GM19023 (cell line): ENCODE results near the gene ZCCHC8.
"Not testable (repeated sequence)": the region's sequence is repeated elsewhere in the genome, so short reads cannot be mapped to it uniquely, and the experiment has no call there.

Experiments used
- ATAC-seq: cut with Tn5 transposase; IDR thresholded peaks from one replicate; pipeline ENCODE4 v1.9.1; 2021; ENCODE audit warnings: mild to moderate bottlenecking, moderate library complexity; ENCODE audit not compliant: unreplicated experiment

Gene ZCCHC8

DNA sequence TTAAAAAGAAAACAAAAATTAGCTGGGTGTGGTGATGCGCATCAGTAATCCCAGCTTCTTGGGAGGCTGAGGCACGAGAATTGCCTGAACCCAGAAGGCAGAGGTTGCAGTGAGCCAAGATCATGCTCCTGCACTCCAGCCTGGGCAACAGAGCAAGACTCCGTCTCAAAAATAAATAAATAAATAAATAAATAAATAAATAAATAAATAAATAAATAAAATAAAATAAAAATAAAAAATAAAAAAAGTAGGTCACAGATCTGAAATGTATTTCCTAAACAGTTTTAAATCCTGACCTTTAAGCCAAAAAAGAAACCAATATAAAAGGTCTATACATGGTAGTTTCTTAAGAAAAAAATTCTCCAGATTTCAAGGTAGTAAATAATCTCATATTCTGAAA lies 12.3 kb upstream of the ZCCHC8 start:
- not testable (repeated sequence) for ATAC-seq

DNA sequence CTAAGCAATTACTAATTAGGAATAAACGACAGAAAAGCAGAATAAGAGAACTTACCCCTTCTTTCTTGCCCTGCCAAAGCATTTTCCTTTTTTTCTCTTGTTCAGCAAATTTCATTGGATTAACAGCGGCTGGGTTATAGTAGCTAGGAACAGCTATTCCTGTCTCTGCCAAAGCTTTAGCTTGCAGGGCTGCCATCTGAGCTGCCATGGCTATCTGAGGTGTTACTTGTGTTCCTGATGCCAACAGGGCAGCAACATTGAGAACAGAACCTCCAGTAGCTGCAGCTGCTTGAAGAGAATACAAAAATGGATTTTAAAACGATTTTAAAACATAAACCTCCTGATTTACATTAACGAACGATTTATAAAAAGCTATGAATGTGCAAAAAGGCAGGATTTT lies 7.4 kb upstream of the ZCCHC8 start:
- ATAC-seq: no peak

DNA sequence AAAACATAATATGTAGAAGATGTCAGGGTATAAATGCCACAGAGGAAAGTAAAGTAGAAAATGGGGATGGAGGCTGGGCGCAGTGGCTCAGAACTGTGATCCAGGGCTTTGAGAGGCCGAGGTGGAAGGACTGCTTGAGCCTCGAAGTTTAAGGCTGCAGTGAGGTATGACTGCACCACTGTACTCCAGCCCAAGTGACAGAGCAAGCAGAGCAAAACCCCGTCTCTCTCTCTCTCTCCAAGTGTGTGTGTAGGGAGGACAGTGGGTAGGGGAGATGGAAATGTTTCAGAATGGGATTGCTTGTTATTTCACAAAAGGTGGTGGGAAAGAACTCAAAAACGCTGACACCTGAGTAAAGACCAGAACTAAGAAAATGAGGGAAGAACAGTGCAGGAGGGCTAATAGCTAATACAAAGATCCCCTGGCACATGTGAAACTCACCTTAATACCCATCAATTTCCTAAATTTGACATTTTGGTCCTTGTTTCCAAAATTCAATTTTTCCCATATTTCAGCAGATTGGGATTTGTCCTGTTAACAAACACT lies 5.7 kb upstream of the ZCCHC8 start:
- ATAC-seq: no peak

DNA sequence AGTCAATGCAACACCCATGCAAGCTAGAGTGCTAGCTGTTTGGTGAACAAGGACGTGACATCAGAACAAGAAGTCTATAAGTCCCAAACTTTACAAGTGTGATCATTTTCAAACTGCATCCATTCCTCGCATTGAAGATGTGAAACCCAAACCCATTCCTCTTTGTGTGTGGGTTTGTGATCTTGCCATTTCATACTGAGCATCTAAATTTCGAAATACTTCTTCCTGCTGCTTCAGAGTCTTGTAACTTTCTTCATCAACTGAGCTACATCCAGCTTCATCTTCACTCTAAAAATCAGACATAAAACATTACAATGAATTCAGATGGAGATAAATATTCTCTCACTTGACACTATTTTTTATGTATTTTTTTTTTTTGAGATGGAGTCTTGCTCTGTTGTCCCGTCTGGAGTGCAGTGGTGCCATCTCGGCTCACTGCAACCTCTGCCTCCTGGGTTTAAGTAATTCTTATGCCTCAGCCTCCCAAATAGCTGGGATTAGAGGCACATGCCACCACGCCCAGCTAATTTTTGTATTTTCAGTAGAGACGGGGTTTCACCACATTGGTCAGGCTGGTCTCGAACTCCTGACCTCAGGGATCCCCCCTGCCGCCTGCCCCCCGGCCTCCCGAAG lies 4.8 kb upstream of the ZCCHC8 start:
- ATAC-seq: no peak

DNA sequence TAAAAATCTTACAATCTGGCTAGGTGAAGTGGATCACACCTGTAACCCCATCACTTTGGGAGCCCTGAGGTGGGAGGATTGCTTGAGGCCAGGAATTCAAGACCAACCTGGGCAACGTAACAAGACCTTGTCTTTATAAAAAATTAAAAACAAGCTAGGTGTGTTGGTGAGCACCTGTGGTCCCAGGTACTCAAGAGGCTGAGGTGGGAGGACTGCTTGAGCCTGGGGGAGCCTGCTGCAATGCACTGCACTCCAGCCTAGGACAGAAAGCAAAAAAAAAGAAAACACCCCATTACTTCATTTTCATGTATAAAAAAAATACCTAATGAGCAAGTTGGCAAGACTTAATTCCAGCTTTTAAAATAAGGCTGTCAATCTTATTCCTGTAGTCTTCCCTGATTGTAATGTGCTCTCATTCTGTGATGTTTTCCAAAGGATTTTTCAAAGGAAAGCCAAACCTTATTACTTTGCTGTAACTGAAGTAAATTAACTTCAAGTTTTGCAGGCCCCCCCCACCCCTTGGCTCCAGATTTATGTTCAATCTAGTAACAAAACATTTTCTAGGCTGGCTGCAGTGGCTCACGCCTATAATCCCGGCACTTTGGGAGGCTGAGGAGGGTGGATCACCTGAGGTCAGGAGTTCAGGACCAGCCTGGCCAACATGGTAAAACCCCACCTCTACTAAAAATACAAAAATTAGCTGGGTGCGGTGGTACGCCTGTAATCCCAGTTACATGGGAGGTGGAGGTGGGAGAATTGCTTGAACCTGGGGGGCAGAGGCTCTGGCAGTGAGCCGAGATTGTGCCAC lies 3.3 kb upstream of the ZCCHC8 start:
- no peak for ATAC-seq

DNA sequence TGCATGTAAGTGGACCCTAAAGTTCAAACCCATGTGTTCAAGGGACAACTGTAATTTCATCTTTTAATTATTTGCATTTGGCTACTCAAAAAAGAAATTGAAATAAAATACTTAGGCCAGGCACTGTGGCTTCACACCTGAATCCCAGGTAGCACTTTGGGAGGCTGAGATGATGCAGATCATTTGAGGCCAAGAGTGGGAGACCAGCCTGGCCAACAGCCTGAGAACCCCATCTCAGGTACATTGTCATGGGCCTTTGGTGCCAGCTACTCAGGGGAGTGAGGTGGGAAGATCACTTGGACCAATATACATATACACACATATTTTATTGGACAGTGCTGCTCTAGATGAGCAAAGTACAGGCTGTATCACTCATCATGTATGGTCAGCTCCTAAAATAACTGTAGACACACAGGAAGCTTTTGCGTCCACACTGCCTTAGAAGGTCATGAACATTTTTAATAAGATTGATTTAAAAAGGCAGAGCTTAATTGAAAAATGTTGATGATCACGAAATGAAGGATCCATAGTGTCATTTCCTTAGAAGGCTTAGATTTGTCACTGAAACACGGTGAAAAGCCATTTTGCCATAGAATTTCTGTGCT lies 2.5 kb upstream of the ZCCHC8 start:
- ATAC-seq: no peak

DNA sequence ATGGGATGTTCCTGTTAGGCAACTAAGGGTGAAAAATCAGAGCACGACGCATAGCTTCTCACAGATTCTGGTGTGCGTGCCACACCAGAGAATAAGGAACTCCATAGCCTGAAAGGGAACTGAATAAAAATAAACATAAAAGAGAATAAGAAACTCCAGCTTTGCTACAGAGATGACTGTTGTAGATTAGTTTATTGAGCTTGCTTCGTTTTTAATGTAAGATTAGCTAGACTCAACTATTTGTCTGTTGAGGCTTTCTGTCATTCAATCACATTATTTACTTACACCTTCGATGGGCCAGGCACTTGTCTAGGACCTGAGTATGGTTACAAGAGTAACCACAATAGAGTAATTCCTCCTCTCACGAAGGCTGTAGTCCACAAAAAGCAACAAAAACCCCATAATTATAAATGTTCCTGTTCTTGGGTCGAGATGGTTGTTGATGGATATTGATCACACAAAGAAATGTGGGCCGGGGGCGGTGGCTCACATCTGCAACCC lies 807 bp upstream of the ZCCHC8 start:
- ATAC-seq: no peak

DNA sequence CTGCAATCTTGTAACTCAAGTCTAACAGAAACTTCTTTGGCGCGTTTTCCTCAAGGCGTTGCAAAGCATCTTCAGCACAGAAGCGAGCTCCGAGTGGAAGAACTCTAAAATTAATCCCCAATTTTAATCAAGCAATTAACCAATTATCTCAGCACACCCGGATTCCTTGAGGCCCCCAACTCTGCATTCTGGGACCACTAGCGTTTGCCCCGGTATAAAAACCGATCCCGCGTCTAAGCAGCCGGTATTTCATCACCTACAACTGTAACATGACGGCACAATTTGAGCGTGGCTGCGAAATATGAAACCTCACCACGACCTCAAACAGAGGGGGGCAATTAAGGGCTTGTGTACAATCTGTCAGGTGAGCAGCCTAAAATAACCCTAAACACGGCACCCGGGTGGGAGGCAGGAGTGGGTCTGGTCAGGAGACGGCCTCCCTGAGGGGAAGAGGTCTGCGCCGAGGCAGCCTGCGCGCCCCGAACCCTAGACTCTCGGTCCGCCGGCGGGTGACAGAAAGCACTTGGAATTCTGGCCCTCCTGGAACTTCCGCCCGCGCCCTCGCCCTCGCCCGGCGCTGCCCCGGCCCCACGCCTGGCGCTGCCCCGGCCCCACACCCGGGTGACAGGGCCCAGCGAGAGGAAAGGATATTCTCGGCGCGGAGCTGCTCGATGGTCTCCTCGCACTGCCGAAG lies 594 bp downstream of the ZCCHC8 start:
- ATAC-seq: peak; percentile 21

DNA sequence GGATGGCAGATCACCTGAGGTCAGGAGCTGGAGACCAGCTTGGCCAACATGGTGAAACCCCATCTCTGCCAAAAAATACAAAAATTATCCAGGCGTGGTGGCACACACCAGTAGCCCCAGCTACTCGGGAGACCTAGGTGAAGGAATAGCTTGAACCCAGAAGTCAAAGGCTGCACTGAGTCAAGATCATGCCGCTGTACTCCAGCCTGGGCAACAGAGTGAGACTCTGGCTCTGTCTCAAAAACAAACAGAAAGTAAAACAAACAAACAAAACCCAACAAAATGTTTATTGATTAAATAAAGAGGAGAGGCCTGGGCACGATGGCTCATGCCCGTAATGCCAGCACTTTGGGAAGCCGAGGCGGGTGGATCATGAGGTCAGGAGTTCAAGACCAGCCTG lies 5.5 kb downstream of the ZCCHC8 start:
- ATAC-seq: no peak

DNA sequence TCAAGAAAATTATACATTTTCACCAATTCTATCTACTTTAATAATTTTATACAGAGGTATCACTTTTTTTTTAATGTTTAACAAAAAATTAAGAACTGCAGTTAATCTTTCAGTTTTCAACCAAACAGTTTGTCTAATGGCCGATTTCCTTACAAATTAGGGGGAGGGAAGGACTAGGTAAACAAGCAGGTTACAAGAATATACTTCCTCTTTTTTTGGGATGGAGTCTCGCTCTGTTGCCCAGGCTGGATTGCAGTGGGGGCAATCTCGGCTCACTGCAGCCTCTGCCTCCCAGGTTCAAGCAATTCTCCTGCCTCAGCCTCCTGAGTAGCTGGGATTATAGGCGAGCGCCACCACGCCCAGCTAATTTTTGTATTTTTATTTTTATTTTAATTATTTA lies 7.5 kb downstream of the ZCCHC8 start:
- not testable (repeated sequence) for ATAC-seq

DNA sequence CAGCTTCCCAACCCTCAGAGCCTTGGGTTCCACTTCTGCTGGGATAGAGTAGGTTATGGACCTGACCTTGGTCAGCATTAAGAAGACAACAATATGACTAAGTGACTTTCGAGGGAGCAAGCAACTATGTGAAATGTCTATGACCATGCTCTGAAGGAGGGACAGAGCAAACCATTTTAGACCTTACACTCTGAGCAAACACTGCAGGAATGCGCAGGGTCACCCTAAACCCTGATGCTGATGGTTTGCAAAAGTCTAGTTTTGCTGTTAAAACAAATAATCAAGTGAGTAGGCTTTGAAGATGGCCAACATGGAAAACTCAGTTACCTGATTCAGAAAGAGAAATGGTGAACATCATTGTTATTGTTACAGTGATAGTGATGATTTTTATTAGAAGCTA lies 8.7 kb downstream of the ZCCHC8 start:
- no peak for ATAC-seq

DNA sequence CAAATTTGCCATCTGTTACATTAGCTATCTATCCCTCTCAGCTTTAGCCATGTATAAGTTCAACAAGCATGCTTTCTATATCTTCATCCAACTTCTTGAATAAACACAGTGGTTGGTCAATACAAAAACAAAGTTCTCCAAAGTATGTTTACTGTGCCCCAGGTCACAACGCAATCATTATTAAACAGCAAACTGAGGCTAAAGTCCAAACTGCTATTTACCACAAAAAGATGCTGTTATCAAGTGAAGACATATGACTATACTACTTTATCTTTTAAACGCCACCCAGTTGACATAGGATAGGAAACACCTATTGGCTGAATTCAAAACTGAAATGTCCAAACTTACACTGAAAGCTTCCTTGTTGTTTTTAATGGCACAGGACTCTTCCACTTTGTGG lies 11.7 kb downstream of the ZCCHC8 start:
- ATAC-seq: no peak

DNA sequence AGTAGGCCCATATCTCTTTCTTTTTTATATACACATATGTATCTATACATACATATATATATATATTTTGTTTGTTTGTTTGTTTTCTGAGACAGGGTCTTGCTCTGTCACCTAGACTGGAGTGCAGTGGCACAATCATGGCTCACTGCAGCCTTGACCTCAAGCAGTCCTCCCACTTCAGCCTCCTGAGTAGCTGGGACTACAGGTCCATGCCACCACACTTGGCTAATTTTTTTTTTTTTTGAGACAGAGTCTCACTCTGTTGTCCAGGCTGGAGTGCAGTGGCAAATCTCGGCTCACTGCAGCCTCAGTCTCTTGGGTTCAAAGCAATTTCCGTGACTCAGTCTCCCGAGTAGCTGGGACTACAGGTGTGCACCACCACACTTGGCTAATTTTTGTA lies 12.9 kb downstream of the ZCCHC8 start:
- ATAC-seq: not testable (repeated sequence)

DNA sequence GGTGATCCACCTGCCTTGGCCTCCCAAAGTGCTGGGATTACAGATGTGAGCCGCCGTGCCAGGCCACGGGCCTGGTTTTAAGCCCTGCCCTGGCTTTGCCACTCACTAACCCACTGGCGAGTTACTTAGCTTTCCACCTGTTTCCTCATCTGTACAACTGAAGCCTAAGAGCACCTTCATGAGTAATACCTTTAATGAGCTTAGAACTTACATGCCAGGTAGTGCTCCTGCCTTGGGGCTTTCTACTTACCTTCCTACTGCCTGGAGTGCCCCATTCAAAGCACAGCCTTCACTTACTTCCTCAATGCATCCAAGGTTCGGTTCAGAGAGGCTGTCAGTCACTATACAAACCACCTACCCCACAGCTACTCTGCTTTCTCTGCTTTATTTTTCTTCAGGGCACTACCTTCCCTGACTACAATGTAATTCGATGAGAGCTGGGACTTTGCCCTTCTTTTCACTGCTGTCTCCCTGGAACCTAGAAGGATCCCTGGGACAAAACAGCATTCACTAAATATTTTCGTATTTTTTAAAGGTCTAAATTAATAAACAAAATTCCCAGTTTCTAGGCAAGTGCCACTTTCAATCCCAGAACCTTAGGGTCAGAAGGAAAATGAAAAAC lies 13.8 kb downstream of the ZCCHC8 start:
- ATAC-seq: no peak

DNA sequence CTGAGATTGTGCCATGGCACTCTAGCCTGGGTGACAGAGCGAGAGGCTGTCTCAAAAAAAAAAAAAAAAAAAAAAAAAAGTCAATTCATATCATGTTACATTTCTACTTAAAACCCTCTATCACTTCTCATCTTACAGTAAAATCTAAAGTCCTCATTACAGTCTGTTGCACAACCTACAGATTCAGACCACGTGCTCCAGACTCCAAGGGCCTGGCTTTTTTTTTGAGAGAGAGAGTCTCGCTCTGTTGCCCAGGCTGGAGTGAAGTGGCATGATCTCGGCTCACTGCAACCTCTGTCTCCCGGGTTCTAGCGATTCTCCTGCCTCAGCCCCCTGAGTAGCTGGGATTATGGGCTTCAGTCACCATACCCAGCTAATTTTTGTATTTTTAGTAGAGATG lies 14.4 kb downstream of the ZCCHC8 start:
- ATAC-seq: not testable (repeated sequence)

DNA sequence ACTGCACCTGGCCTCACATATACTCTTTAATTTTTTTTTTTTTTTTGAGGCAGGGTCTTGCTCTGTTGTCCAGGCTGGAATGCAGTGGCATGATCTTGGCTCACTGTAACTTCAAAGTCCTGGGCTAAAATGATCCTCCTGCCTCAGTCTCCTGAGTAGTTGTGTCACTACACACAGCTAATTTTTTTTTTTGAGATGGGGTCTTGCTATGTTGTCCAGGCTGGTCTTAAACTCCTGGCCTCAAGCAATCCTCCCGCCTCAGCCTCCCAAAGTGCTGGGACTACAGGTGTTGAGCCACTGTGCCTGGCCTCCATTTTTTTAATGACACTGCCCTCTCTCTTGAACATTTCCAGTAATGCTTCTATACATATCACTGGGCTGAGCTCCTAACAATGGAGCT lies 16.3 kb downstream of the ZCCHC8 start:
- not testable (repeated sequence) for ATAC-seq

DNA sequence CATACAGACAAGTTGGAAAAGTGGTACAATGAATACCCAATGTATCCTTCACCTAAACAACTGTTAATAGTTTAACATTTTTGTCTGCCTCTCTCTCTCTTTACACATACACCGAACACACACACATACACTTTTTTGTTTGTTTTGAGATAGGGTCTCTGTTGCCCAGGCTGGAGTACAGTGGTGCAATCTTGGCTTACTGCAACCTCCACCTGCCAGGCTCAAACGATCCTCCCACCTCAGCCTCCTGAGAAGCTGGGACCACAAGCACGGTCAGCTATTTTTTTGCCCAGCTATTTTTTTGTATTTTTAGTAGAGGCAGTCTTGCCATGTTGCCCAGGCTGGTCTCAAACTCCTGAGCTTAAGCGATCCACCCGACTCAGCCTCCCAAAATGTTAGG lies 16.8 kb downstream of the ZCCHC8 start:
- no peak for ATAC-seq

DNA sequence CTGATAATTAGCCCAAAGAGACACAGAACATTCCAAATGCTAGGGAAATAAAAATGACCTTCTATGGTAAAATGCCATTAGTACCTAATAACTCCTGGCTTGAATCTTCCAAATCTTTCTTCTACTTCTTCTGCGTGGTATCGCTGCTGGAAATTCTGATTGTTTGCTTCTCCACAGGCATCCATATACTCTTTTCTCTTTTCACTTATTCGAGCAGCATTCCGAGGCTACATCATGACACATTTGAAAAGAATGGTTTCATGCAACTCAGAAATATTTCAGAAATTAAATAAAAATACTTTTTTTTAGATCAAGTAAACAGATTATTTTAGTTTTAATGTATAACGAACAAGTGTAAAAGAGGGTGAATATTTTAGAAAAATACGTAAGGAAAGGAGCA lies 18.9 kb downstream of the ZCCHC8 start:
- no peak for ATAC-seq

DNA sequence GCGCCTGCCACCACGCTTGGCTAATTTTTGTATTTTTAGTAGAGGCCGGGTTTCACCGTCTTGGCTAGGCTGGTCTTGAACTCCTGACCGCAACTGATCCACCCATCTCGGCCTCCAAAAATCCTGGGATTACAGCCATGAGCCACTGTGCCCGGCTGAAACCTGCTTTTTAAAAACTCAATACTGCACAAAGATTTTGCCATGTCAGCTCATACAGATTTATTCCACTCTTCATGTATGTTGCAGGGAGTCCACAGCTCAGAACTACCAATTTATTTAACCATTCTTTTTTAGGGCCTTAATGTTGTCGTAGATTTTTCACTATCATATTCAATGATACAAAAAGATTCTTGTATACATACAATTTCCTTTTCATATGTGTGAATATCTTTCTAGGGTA lies 20.0 kb downstream of the ZCCHC8 start:
- no peak for ATAC-seq

DNA sequence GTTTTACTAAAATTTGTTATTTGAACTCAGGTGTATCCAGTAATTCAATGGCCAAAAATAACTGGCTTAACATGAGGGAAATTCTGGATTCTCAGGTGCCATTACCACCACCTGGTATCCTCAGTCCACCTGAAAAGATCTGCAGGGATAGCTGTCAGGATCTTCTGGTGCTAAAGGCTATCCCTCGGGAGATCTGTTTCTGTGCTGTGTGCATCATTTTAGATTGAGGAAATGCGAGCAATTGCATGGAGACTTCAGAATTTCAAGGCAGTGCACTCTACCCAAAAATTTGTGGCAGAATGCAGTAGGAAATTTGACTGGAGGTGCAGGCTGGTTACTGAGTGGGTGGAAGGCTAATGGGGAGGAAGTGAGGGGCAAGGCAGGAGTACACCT lies 26.4 kb downstream of the ZCCHC8 start:
- ATAC-seq: no peak
